GM12878 (cell line): Measurements from ENCODE around the gene RFWD3. TPM values are rescaled to one million over a fixed set of nuclear protein-coding genes. Genes with fewer than 3 reads are reported as not detected.

Experiments
- ATAC-seq: fragments of 200-7000 bp; cut with Tn5 transposase; 3 replicates; pipeline ENCODE4 v1.9.1; 2020; ENCODE audit warnings: mild to moderate bottlenecking, moderate library complexity
- BruUV-seq: library from RNA; stranded (reverse); fragments of 400-500 nt; replicated peaks from 2 replicates; lab custom pipeline; 2021; lab: Mats Ljungman, UMichigan
- CTCF ChIA-PET: fragments of 300-600 bp; sonication (Branson Sonifier 250); formaldehyde crosslinking; extraction: SDS; loops from one replicate; lab custom pipeline; 2021; ENCODE audit warnings: inconsistent platforms; lab: Yijun Ruan, JAX
- POLR2A ChIA-PET: fragments of 350-600 bp; formaldehyde crosslinking; extraction: SDS; loops from one replicate; lab custom pipeline; 2021; ENCODE audit warnings: inconsistent platforms; lab: Charles Lee
- RAD21 ChIA-PET: fragments of 300-600 bp; sonication (Branson Sonifier 250); formaldehyde crosslinking; loops from one replicate; lab custom pipeline; 2023; ENCODE audit warnings: antibody characterized with exemption; ENCODE audit not compliant: unreplicated experiment; lab: Charles Lee
- SMC1A ChIA-PET: fragments of 300-600 bp; sonication (Branson Sonifier 250); formaldehyde crosslinking; loops from one replicate; lab custom pipeline; 2023; ENCODE audit not compliant: unreplicated experiment, uncharacterized antibody; lab: Charles Lee
- DNase-seq: peaks from one replicate; pipeline ENCODE4 v3.0.0-alpha.2; 2011; ENCODE audit warnings: low read depth, low spot score
- FAIRE-seq: peaks from 3 replicates; lab custom pipeline; 2011; peaks lifted over from hg19 to GRCh38; lab: Jason Lieb, UNC
- H2AFZ ChIP-seq: 2 replicates; pipeline ENCODE4 v1.6.0; 2011; ENCODE audit warnings: low read depth, low read length, control low read depth; ENCODE audit not compliant: control insufficient read depth
- H3K27ac ChIP-seq: 2 replicates; pipeline ENCODE4 v1.5.1; 2011; ENCODE audit warnings: control low read depth; ENCODE audit not compliant: control insufficient read depth, insufficient read depth
- H3K27me3 ChIP-seq, 2 experiments: replicated peaks in 1 of 2; 2 replicates each; pipeline versions ENCODE4 v1.6.0 to v1.6.1; 2011; ENCODE audit warnings: low read length in 1 of 2; ENCODE audit not compliant: control insufficient read depth in 2 of 2, insufficient read depth in 2 of 2
- H3K36me3 ChIP-seq, 2 experiments: 2 replicates each; pipeline ENCODE4 v1.5.1; 2011; ENCODE audit warnings: low read length in 1 of 2; ENCODE audit not compliant: control insufficient read depth in 2 of 2, insufficient read depth in 2 of 2
- H3K4me1 ChIP-seq: 2 replicates; pipeline ENCODE4 v1.6.1; 2011; ENCODE audit warnings: mild to moderate bottlenecking, low read length, moderate library complexity, mixed read lengths; ENCODE audit not compliant: control insufficient read depth, insufficient read depth
- H3K4me2 ChIP-seq: 2 replicates; pipeline ENCODE4 v1.6.0; 2011; ENCODE audit warnings: control low read depth; ENCODE audit not compliant: control insufficient read depth, insufficient read depth
- H3K4me3 ChIP-seq: fragments of 200-600 bp; sonication (generic); 2 replicates; pipeline ENCODE4 v1.5.1; 2016
- H3K79me2 ChIP-seq: 2 replicates; pipeline ENCODE4 v1.6.0; 2011; ENCODE audit warnings: low read length; ENCODE audit not compliant: control insufficient read depth, insufficient read depth
- H3K9ac ChIP-seq: 2 replicates; pipeline ENCODE4 v1.8.0; 2011; ENCODE audit warnings: low read length, control low read depth, mixed read lengths; ENCODE audit not compliant: control insufficient read depth, insufficient read depth
- H3K9me3 ChIP-seq: replicated peaks from 3 replicates; pipeline ENCODE4 v1.5.1; 2011; ENCODE audit warnings: mild to moderate bottlenecking, low read length; ENCODE audit not compliant: control insufficient read depth, insufficient read depth
- H4K20me1 ChIP-seq: 2 replicates; pipeline ENCODE4 v1.6.0; 2011; ENCODE audit not compliant: control insufficient read depth, insufficient read depth
- IKZF1 ChIP-seq: fragments of 450-650 bp; conservative IDR thresholded peaks from 2 replicates; pipeline ENCODE4 v1.6.1; 2017; ENCODE audit warnings: antibody characterized with exemption, mild to moderate bottlenecking
- IRF4 ChIP-seq: IDR thresholded peaks from 2 replicates; pipeline ENCODE4 v1.6.1; 2011; ENCODE audit warnings: low read depth, low read length
- KDM1A ChIP-seq: fragments of 200-600 bp; sonication (generic); IDR thresholded peaks from 2 replicates; pipeline ENCODE4 v1.6.1; 2016; ENCODE audit warnings: borderline replicate concordance
- NFIC ChIP-seq: IDR thresholded peaks from 2 replicates; pipeline ENCODE4 v1.6.1; 2012; ENCODE audit warnings: low read depth, mild to moderate bottlenecking, inconsistent platforms, low read length, moderate library complexity
- PRDM15 ChIP-seq: fragments of 450-650 bp; formaldehyde crosslinking; IDR thresholded peaks from 2 replicates; pipeline ENCODE4 v1.4.0; 2020; ENCODE audit warnings: mild to moderate bottlenecking, moderate library complexity
- RAD21 ChIP-seq: IDR thresholded peaks from 2 replicates; pipeline ENCODE4 v1.6.1; 2011; ENCODE audit warnings: mild to moderate bottlenecking, low read depth, low read length, moderate library complexity; ENCODE audit not compliant: insufficient read depth
- RAD51 ChIP-seq: fragments of 450-650 bp; IDR thresholded peaks from 2 replicates; pipeline ENCODE4 v1.6.1; 2016; ENCODE audit warnings: moderate library complexity, mild to moderate bottlenecking, inconsistent platforms
- SIN3A ChIP-seq: IDR thresholded peaks from 2 replicates; pipeline ENCODE4 v1.6.1; 2012; ENCODE audit warnings: low read depth, low read length, improper control_type of control experiment
- SREBF1 ChIP-seq: IDR thresholded peaks from 2 replicates; pipeline ENCODE4 v1.6.1; 2012; ENCODE audit warnings: mild to moderate bottlenecking, low read length
- ZNF24 ChIP-seq: fragments of 450-650 bp; IDR thresholded peaks from 2 replicates; pipeline ENCODE4 v1.6.1; 2017; ENCODE audit warnings: antibody characterized with exemption, mild to moderate bottlenecking
- ZNF274 ChIP-seq: IDR thresholded peaks from one replicate; pipeline ENCODE4 v1.8.0; 2011; ENCODE audit not compliant: insufficient read length, insufficient read depth
- ZNF592 ChIP-seq: fragments of 450-650 bp; IDR thresholded peaks from 2 replicates; pipeline ENCODE4 v1.6.1; 2017; ENCODE audit warnings: mild to moderate bottlenecking, moderate library complexity
- ZSCAN29 ChIP-seq: fragments of 450-650 bp; IDR thresholded peaks from 2 replicates; pipeline ENCODE4 v1.6.1; 2017; ENCODE audit warnings: mild to moderate bottlenecking, moderate library complexity
- WGBS: methylation state at CpG from one replicate; pipeline ENCODE4 v1.1.6; 2016; ENCODE audit warnings: low lambda C conversion rate; ENCODE audit not compliant: insufficient replicate concordance, insufficient coverage; ENCODE audit errors: missing lambda C conversion rate; 5-methylcytosine and 5-hydroxymethylcytosine counted together
- in situ Hi-C: fragments of 300-500 bp; cut with MboI; formaldehyde crosslinking; loops from 9 replicates; pipeline ENCODE4 v1.14.3; 2018; ENCODE audit warnings: mixed read lengths
- intact Hi-C: fragments of 100-400 bp; cut with micrococcal nuclease; formaldehyde crosslinking; loops from one replicate; pipeline ENCODE4 v1.14.2; 2022; ENCODE audit not compliant: unreplicated experiment
- polyA plus RNA-seq, 11 experiments: library from polyadenylated mRNA; depleted of rRNA in 4 of 11; unstranded in 6 of 11; stranded (reverse) in 5 of 11; fragments of >200 nt; fragmentation: Nextera tagmentation in 4 of 11; fragmentation: Illumina TruSeq in 1 of 11; extraction: Ambion mirVana in 4 of 11; extraction: Trizol in 1 of 11; gene quantifications; 1 replicate in 1 of 11; 2 replicates in 10 of 11; pipeline versions ENCODE4 v1.2.1 to v1.2.3, GENCODE V29; 2011 to 2016; ENCODE audit warnings: inconsistent platforms in 2 of 11, missing spikeins in 2 of 11, low read depth in 1 of 11
- total RNA-seq, 4 experiments: library from RNA; depleted of rRNA in 3 of 4; stranded (reverse); fragments of >200 nt in 3 of 4; fragmentation: Illumina TruSeq in 1 of 4; extraction: Trizol in 1 of 4; gene quantifications; 2 replicates each; pipeline versions ENCODE4 v1.2.1 to v1.2.3, GENCODE V29; 2013 to 2021

RFWD3 gene
- total and polyA plus RNA-seq, 10 of the 15 experiments (the other 5 are each of a cell fraction or from before 2014, with no cell fraction given): 10.7 to 78.5 (median 51.2) TPM

GRCh38 chr16:74622005-74622404 is 44.7 kb downstream of the RFWD3 start:
- ATAC-seq: no peak
- Histone ChIP-seq H2AFZ (no peak overlapping the region), H3K36me3 (peaks cover 20 to 21% of the 10 kb centered on the region in 2 experiments), H3K9me3 (no peaks in the 10 kb centered on the region), H3K4me3 (no peak overlapping the region), H3K4me2 (no peak overlapping the region), H3K27me3 (no peaks in the 10 kb centered on the region), H3K9ac (no peak overlapping the region), H3K79me2 (no peaks in the 10 kb centered on the region), H3K27ac (no peak overlapping the region), H4K20me1 (no peaks in the 10 kb centered on the region; the same call in 1 of the 2 replicates), H3K4me1 (0 out of 2 replicates have a peak, but pooled peaks cover 2% of the 10 kb centered on the region)
- CTCF ChIA-PET: interaction anchor here (0.5 to 1.7 kb wide), 13 partner anchors 10 to 312 kb away, joined by 3 to 11 read pairs (median 4); partner anchors contain the start of gene GLG1
- in situ Hi-C loops: loop anchor here (10.0 kb wide), 1 partner anchor 307 kb away; no protein-coding TSS in a partner anchor
- 94% methylated on average over 4 of the region's 4 CpGs for WGBS
- RAD21 ChIA-PET: interaction anchor here (0.8 kb wide), 1 partner anchor 312 kb away, joined by 3 read pairs; no protein-coding TSS in a partner anchor
- POLR2A ChIA-PET: interaction anchor here (0.7 kb wide), 1 partner anchor 76 kb away, joined by 3 read pairs; no protein-coding TSS in a partner anchor
- no peak for DNase-seq
- no peak for FAIRE-seq
- intact Hi-C loops: loop anchor here (2.0 kb wide), 2 partner anchors 127 to 313 kb away; no protein-coding TSS in a partner anchor
- TF ChIP-seq PRDM15 (no peak), ZNF24 (no peak), ZNF592 (no peak), SREBF1 (no peak), RAD51 (no peak), KDM1A (no peak), IKZF1 (no peak), NFIC (no peak), ZNF274 (no peak), IRF4 (no peak), RAD21 (no peak), ZSCAN29 (no peak), SIN3A (no peak)
- SMC1A ChIA-PET: interaction anchor here (0.9 to 1.5 kb wide), 3 partner anchors 15 to 184 kb away, joined by 3 to 4 read pairs (median 4); partner anchors contain the start of gene GLG1
- no TSS peak for BruUV-seq
